ENCODE results near the gene PARP1.

PARP1 gene

GRCh38 chr1:226404904-226405222 is 3.0 kb downstream of the PARP1 start:
- DNase-seq, result no peak

- DNase-seq, result no peak
Measured at GRCh38 chr1:226404063-226404903, 3.6 kb downstream of the PARP1 start.

- DNase-seq, result no peak
Measured at GRCh38 chr1:226403201-226404034, 4.5 kb downstream of the PARP1 start.

- no peak for DNase-seq
Measured at GRCh38 chr1:226402739-226403165, 5.1 kb downstream of the PARP1 start.

- DNase-seq, result no peak
Measured at GRCh38 chr1:226401355-226402303, 6.3 kb downstream of the PARP1 start.

GRCh38 chr1:226400519-226401354 is 7.2 kb downstream of the PARP1 start:
- DNase-seq, result no peak

GRCh38 chr1:226397955-226398636 is 9.8 kb downstream of the PARP1 start:
- DNase-seq, result no peak

GRCh38 chr1:226397011-226397926 is 10.6 kb downstream of the PARP1 start:
- DNase-seq, result no peak

GRCh38 chr1:226395753-226396152 is 12.1 kb downstream of the PARP1 start:
- DNase-seq, result no peak

GRCh38 chr1:226394462-226394861 is 13.4 kb downstream of the PARP1 start:
- no peak for DNase-seq

GRCh38 chr1:226390681-226391080 is 17.2 kb downstream of the PARP1 start:
- DNase-seq, result no peak

- DNase-seq, result no peak
Measured at GRCh38 chr1:226388131-226388530, 19.8 kb downstream of the PARP1 start.

- DNase-seq, result no peak
Measured at GRCh38 chr1:226384717-226385116, 23.2 kb downstream of the PARP1 start.

GRCh38 chr1:226384040-226384439 is 23.9 kb downstream of the PARP1 start:
- DNase-seq, result no peak

GRCh38 chr1:226382030-226382429 is 25.9 kb downstream of the PARP1 start:
- DNase-seq, result no peak

- no peak for DNase-seq
Measured at GRCh38 chr1:226381226-226381998, 26.5 kb downstream of the PARP1 start.

- DNase-seq, result no peak
Measured at GRCh38 chr1:226378071-226378470, 29.8 kb downstream of the PARP1 start.

- no peak for DNase-seq
Measured at GRCh38 chr1:226376300-226376699, 31.6 kb downstream of the PARP1 start.

- DNase-seq, result no peak
Measured at GRCh38 chr1:226373376-226373775, 34.5 kb downstream of the PARP1 start.

Measured in DMS79 (cell line).